GM11168 (cell line): ENCODE measurements around the gene FAAP24.
"Not testable (repeated sequence)": the region's sequence is repeated elsewhere in the genome, so short reads cannot be mapped to it uniquely, and the experiment has no call there.

Source experiments
- in situ Hi-C: fragments of 300-500 bp; cut with MboI; formaldehyde crosslinking; loops from one replicate; pipeline ENCODE4 v1.12.0; 2022; ENCODE audit warnings: low sequenced_read_pairs; ENCODE audit not compliant: unreplicated experiment

Gene FAAP24

DNA sequence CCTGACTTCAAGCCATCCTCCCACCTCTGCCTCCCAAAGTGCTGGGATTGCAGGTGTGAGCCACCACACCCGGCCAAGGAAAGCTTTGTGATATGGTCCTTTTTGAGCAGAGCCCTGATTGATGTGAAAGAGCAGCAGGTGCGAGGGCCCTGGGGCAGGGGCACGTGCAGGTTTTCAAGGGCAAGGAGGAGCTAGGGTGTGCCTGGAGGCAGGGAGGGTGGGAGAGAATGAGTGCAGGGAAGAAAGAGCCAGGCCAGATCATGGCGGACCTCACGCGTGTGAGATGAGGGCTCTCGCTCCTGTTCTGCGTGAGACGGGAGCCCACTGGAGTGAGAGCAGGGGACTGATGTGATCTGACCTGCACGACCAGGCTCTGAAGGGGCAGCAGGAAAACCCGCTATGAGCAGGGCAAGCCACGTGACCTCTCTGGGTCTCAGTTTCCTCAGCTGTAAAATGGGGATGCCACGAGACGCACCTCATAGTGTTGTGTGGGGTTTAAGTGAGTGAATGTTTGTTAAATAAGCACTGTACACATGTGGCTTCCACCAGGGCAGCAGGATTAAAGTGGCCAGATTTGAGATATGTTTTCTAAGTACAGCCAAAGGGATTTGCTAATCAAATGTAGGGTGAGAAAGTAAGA is 25.8 kb downstream of the FAAP24 start:
- in situ Hi-C loops = no loop called here

GRCh38 chr19:32998722-32999121 is 26.7 kb downstream of the FAAP24 start:
- in situ Hi-C loops = no loop called here

- in situ Hi-C loops = no loop called here
Measured at GRCh38 chr19:33000510-33000909, 28.5 kb downstream of the FAAP24 start.

DNA sequence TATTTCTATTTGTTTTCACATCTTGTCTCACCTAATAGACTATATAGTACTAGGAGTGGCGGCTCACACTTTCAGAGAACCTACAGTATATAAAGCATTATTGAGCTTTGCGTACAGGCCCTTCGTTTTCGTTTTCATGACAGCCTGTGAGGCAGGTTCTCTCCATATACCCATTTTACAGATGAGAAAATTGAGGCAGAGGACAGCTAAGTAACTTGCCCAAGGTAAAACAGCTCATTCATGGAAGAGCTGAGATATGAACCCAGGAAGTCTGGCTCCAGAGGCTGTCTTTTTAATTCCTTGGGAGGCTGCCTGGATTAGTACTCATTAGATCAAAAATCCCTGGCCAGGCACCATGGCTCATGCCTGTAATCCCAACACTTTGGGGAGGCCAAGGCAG is 28.9 kb downstream of the FAAP24 start:
- in situ Hi-C loops = no loop called here

DNA sequence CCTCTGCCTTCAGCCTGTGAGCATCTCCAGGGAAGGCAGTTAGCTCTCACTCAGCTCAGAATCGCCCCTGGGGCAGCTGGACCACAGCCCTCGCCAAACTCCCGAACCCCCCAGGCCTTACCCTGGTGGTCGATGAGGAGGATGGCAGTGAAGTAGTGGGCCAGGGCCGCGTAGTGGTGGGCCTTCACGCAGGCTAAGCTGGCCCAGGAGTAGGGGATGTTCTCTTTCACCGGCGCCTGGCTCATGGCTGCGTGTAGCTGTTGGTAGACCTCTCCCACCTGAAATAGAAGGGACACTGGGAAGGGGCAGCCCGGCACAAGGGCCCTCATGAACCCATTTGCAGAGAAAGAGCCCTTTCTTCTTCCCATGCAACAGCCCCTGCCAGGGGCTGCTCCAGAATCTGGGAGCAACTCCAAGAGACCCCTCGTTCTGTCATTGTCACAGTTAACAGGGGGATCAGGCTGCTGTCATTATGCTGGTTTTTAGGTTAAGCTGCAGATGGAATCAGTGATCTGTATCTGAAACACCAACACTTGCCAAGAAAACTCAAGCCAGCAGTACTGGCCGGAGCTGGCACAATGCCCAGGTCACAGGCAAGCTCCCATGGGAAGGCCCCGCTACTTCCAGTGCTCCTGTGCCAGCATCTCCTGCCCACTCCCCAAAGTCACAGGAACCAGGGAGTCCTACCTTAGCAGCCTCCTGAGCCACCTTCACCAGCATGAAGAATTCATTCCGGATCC is 30.3 kb downstream of the FAAP24 start:
- in situ Hi-C loops = not testable (repeated sequence)

- in situ Hi-C loops = not testable (repeated sequence)
Measured at GRCh38 chr19:33003424-33004024, 31.5 kb downstream of the FAAP24 start.

DNA sequence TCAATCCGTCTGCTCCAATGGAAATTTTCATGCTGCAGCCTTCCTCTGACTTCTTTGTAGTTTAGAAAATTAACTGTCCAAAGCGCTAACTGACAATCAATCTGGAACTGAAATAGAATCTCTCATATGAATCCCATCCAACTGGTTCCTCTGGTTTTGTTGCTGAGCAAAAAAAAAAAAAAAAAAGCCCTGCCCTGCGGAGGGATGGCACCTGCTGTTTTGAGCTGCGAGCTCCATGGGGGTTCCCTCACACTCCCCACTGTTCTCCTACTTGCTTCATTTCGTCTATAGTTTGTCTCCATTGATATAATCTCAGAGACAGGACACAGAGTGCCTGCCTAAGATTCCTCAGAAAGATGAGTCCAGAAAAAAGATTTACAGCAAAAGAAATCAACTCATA is 33.4 kb downstream of the FAAP24 start:
- in situ Hi-C loops = no loop called here

- in situ Hi-C loops = no loop called here
Measured at GRCh38 chr19:33008738-33009137, 36.7 kb downstream of the FAAP24 start.

DNA sequence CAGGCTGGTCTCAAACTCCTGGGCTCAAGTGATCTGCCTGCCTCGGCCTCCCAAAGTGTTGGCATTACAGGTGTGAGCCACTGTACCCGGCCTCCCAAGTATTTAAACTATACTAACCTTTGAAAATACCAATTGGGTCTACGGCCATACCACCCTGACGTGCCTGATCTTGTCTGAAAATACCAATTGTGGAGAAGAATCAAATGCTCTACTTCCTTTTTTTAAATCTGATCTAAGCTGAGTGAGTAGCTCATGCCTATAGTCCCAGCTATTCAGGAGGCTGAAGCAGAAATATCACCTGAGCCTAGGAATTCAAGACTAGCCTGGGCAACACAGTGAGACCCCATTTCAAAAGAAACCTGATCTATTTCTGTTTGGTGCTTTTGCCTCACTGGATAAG is 38.8 kb downstream of the FAAP24 start:
- in situ Hi-C loops = not testable (repeated sequence)

DNA sequence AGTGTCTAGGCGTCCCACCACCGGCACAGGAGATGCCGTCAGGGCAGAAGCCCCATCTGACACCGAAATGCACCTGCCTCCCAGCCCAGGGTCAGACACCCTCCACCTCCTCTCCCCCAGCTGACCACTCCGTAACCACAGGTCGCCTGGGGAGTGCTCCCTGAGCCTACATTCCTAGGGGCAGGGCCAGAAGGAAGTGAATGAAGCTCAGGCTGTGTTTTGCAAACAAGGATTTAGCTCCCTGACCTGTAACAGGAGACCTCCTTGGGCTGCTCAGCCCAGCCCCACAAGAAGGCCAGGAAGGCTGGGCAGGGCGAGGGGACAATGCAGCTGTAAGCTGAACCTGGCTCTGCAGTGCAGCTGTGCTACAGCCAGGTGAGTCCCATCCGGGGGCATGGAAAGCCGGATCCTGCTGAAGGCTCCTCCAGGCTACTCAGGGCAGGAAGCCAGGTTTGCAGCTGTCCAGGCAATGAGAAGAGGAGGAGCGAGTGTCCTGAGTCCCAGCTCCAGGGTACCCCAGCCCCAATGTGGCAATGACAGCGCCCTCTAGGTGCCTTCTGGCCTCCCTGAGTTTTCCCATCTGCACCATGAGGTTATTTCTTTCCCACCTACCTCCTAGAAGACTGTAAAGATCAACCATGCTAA is 50.6 kb downstream of the FAAP24 start:
- in situ Hi-C loops = no loop called here

- in situ Hi-C loops = no loop called here
Measured at GRCh38 chr19:33024398-33024797, 52.4 kb downstream of the FAAP24 start.

GRCh38 chr19:33025468-33026238 is 53.6 kb downstream of the FAAP24 start:
- in situ Hi-C loops = not testable (repeated sequence)

GRCh38 chr19:33026602-33027001 is 54.6 kb downstream of the FAAP24 start:
- in situ Hi-C loops = not testable (repeated sequence)
